ENCODE measurements around the gene ENTREP1.
"Not testable (repeated sequence)": the region's sequence is repeated elsewhere in the genome, so short reads cannot be mapped to it uniquely, and the experiment has no call there.

- TF ChIP-seq CTCF, POLR2A (IDR thresholded peaks at IDR 0.05): not testable (repeated sequence)
These were observed 18.0 kb upstream of the ENTREP1 start for GRCh38 chr9:69306895-69307445.
